PFSK-1 (cell line): ENCODE data around the gene PFKFB2.

Experiments used
- FOXP2 ChIP-seq: optimal IDR thresholded peaks from 2 replicates; pipeline ENCODE3; 2011; ENCODE audit warnings: borderline replicate concordance, control low read depth, inconsistent platforms; ENCODE audit not compliant: insufficient read depth; ENCODE audit errors: extremely low read length, extremely low read depth
- POLR2AphosphoS5 ChIP-seq: IDR thresholded peaks from 2 replicates; pipeline ENCODE4 v1.6.1; 2012; ENCODE audit warnings: low read depth, mild to moderate bottlenecking, control low read depth, low read length, moderate library complexity
- REST ChIP-seq, 2 experiments: IDR thresholded peaks; 2 replicates each; pipeline versions ENCODE4 v1.6.1 to v1.8.0; 2011 to 2012; ENCODE audit warnings: low read depth in 2 of 2, low read length in 2 of 2, control low read depth in 1 of 2, inconsistent platforms in 1 of 2, mild to moderate bottlenecking in 1 of 2, moderate library complexity in 1 of 2; ENCODE audit not compliant: insufficient read depth in 1 of 2
- SIN3A ChIP-seq: IDR thresholded peaks from 2 replicates; pipeline ENCODE4 v1.6.1; 2012; ENCODE audit warnings: mild to moderate bottlenecking, low read length, moderate library complexity, borderline replicate concordance; ENCODE audit not compliant: insufficient read depth
- TAF1 ChIP-seq: IDR thresholded peaks from 2 replicates; pipeline ENCODE4 v1.6.1; 2012; ENCODE audit warnings: low read length, control low read depth, borderline replicate concordance; ENCODE audit not compliant: insufficient read depth

Gene PFKFB2

GRCh38 chr1:207063014-207063413 is 9.9 kb downstream of the PFKFB2 start:
- TF ChIP-seq POLR2AphosphoS5 (no peak), REST (IDR thresholded peaks at IDR 0.05; ENCODE audit: insufficient read depth in 1 of 2, low read depth in 2 of 2, low read length in 2 of 2) (no peak), TAF1 (no peak), FOXP2 (no peak), SIN3A (no peak)

- TF ChIP-seq TAF1 (no peak), REST (IDR thresholded peaks at IDR 0.05; ENCODE audit: insufficient read depth in 1 of 2, low read depth in 2 of 2, low read length in 2 of 2) (no peak), POLR2AphosphoS5 (no peak), SIN3A (no peak), FOXP2 (no peak)
Observed at GRCh38 chr1:207064561-207064960, 11.5 kb downstream of the PFKFB2 start.

- TF ChIP-seq TAF1 (no peak), POLR2AphosphoS5 (no peak), SIN3A (no peak), REST (IDR thresholded peaks at IDR 0.05; ENCODE audit: insufficient read depth in 1 of 2, low read depth in 2 of 2, low read length in 2 of 2) (no peak), FOXP2 (no peak)
Observed at GRCh38 chr1:207067185-207067584, 14.1 kb downstream of the PFKFB2 start.

- TF ChIP-seq TAF1 (no peak), FOXP2 (no peak), POLR2AphosphoS5 (no peak), SIN3A (no peak), REST (IDR thresholded peaks at IDR 0.05; ENCODE audit: insufficient read depth in 1 of 2, low read depth in 2 of 2, low read length in 2 of 2) (no peak)
Observed at GRCh38 chr1:207067665-207068064, 14.6 kb downstream of the PFKFB2 start.

GRCh38 chr1:207069061-207069460 is 16.0 kb downstream of the PFKFB2 start:
- TF ChIP-seq FOXP2 (no peak), SIN3A (no peak), REST (IDR thresholded peaks at IDR 0.05; ENCODE audit: insufficient read depth in 1 of 2, low read depth in 2 of 2, low read length in 2 of 2) (no peak), TAF1 (no peak), POLR2AphosphoS5 (no peak)
